ENCODE data around the gene RALBP1. TPM values are rescaled to one million over a fixed set of nuclear protein-coding genes. Genes with fewer than 3 reads are reported as not detected.

The RALBP1 gene
- total and polyA plus RNA-seq, 4 donors = 15.6 to 34.8 (median 21.0) TPM

- TF ChIP-seq ATF3 (IDR thresholded peaks at IDR 0.05) = no peak
Measured at GRCh38 chr18:9435041-9435440, 40.3 kb upstream of the RALBP1 start (continued).

DNA sequence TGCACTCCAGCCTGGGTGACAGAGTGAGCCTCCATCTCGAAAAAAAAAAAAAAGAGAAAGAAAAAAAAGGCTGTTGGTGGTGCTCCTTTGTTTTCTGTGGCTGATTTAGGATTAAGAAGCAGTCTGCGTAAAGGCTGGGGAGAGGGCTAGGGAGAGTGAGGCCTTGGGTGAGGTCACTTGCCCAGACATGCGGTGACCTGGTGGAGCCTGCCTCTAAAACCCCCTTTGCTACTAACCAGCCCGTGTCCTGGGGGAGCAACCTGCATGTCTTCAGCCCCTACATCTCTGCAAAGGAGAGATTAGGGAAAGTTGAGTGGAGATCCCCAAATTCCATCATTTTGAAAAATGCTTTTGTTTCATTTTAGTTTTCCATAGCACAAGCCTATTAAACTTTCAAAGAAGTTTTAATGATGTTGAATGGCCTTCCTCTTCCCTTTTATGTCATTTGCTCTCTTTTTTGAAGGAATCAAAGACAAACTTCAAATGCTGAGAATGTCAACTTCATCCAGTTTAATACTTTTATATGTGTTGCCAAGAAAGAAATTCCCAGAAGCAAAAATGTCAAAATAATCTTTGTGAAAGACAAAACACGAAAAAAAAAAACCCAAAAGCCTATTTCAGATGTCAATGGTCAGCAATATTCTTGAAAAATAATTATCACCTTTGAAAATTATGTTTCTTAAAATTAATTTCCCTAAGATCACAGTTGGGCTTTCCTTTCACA is 38.9 kb upstream of the RALBP1 start:
- Histone ChIP-seq H3K4me3 (ENCODE audit: low read depth in 1 of 3, low read length in 3 of 3) (no peak overlapping the region), H3K27me3 (ENCODE audit: control insufficient read depth in 4 of 4, insufficient read depth in 4 of 4, low read length in 3 of 4) (no peaks in the 10 kb centered on the region), H3K27ac (ENCODE audit: low read depth in 1 of 2, low read length in 2 of 2) (no peak overlapping the region), H3K4me1 (ENCODE audit: control insufficient read depth in 4 of 4, insufficient read depth in 4 of 4, low read length in 3 of 4) (no peaks in the 10 kb centered on the region), H3K9ac (ENCODE audit: low read depth in 1 of 2, low read length in 2 of 2) (no peak overlapping the region), H3K9me3 (ENCODE audit: control insufficient read depth in 4 of 4, low read length in 3 of 4) (no peaks in the 10 kb centered on the region), H3K36me3 (ENCODE audit: control insufficient read depth in 4 of 4, insufficient read depth in 3 of 4, low read depth in 1 of 4, low read length in 3 of 4) (no peaks in the 10 kb centered on the region)
- no peak for DNase-seq (ENCODE audit: low spot score)
- TF ChIP-seq FOXA1 (IDR thresholded peaks at IDR 0.05) (no peak), RXRA (IDR thresholded peaks at IDR 0.05) (no peak), MAX (IDR thresholded peaks at IDR 0.05) (no peak), ATF3 (IDR thresholded peaks at IDR 0.05) (no peak)
- TF ChIP-seq, protein P1, sequence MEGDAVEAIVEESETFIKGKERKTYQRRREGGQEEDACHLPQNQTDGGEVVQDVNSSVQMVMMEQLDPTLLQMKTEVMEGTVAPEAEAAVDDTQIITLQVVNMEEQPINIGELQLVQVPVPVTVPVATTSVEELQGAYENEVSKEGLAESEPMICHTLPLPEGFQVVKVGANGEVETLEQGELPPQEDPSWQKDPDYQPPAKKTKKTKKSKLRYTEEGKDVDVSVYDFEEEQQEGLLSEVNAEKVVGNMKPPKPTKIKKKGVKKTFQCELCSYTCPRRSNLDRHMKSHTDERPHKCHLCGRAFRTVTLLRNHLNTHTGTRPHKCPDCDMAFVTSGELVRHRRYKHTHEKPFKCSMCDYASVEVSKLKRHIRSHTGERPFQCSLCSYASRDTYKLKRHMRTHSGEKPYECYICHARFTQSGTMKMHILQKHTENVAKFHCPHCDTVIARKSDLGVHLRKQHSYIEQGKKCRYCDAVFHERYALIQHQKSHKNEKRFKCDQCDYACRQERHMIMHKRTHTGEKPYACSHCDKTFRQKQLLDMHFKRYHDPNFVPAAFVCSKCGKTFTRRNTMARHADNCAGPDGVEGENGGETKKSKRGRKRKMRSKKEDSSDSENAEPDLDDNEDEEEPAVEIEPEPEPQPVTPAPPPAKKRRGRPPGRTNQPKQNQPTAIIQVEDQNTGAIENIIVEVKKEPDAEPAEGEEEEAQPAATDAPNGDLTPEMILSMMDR (IDR thresholded peaks at IDR 0.05; ENCODE audit: low read depth, low read length, missing input control) = no peak
- 69% methylated on average over 5 of the region's 5 CpGs for WGBS

DNA sequence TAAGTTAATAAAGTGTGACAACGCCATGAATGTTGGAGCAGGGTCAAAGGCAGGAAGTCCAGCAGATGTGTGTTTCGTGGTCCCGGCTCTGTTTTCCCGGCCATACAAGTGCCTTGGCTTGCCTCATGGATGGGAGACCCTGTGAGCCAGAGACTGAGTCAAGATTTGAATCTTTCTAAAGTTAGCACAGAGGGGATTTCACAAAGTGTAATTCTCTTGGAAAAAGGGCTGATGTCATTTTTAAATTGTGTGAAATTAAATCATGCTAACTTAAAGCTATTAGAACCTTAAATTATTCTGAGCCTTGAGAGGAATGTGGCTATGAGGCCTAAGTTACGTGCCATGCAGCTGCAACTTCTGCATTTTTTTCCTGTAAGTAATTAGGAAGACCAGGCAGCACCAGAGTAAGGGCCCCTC is 38.3 kb upstream of the RALBP1 start:
- Histone ChIP-seq H3K9ac (ENCODE audit: low read depth in 1 of 2, low read length in 2 of 2) (no peak overlapping the region), H3K36me3 (ENCODE audit: control insufficient read depth in 4 of 4, insufficient read depth in 3 of 4, low read depth in 1 of 4, low read length in 3 of 4) (no peaks in the 10 kb centered on the region), H3K4me1 (ENCODE audit: control insufficient read depth in 4 of 4, insufficient read depth in 4 of 4, low read length in 3 of 4) (no peaks in the 10 kb centered on the region), H3K27me3 (ENCODE audit: control insufficient read depth in 4 of 4, insufficient read depth in 4 of 4, low read length in 3 of 4) (no peaks in the 10 kb centered on the region), H3K9me3 (ENCODE audit: control insufficient read depth in 4 of 4, low read length in 3 of 4) (no peaks in the 10 kb centered on the region), H3K27ac (ENCODE audit: low read depth in 1 of 2, low read length in 2 of 2) (no peak overlapping the region), H3K4me3 (ENCODE audit: low read depth in 1 of 3, low read length in 3 of 3) (no peak overlapping the region)
- TF ChIP-seq MAX (IDR thresholded peaks at IDR 0.05) (no peak), RXRA (IDR thresholded peaks at IDR 0.05) (no peak), ATF3 (IDR thresholded peaks at IDR 0.05) (no peak), EGR1 (IDR thresholded peaks at IDR 0.05; ENCODE audit: low read depth in 2 of 2) (no peak)
- no peak for DNase-seq (ENCODE audit: low spot score)
- WGBS = 78% methylated on average over 5 of the region's 5 CpGs

DNA sequence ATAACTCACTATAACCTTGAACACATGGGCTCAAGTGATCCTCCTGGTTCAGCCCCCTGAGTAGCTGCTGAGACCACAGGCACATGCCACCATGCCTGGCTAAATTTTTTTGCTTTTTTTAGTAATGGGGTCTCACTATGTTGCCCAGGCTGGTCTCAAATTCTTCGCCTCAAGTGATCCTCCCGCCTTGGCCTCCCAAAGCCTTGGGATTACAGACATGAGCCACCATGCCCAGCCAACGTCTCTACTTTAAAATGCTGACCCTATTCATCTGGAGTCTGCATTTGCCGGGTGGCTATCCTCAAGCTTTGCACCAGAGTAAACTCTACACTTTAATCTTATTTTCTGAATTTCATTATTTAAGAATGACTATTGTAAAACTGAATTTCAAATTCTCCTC is 37.6 kb upstream of the RALBP1 start:
- Histone ChIP-seq H3K27ac (ENCODE audit: low read depth in 1 of 2, low read length in 2 of 2) (no peak overlapping the region), H3K27me3 (ENCODE audit: control insufficient read depth in 4 of 4, insufficient read depth in 4 of 4, low read length in 3 of 4) (no peaks in the 10 kb centered on the region), H3K4me1 (ENCODE audit: control insufficient read depth in 4 of 4, insufficient read depth in 4 of 4, low read length in 3 of 4) (no peaks in the 10 kb centered on the region), H3K36me3 (ENCODE audit: control insufficient read depth in 4 of 4, insufficient read depth in 3 of 4, low read depth in 1 of 4, low read length in 3 of 4) (no peaks in the 10 kb centered on the region), H3K9ac (ENCODE audit: low read depth in 1 of 2, low read length in 2 of 2) (no peak overlapping the region), H3K9me3 (ENCODE audit: control insufficient read depth in 4 of 4, low read length in 3 of 4) (no peaks in the 10 kb centered on the region), H3K4me3 (ENCODE audit: low read depth in 1 of 3, low read length in 3 of 3) (no peak overlapping the region)
- 92% methylated on average over 4 of the region's 4 CpGs for WGBS
- no peak for DNase-seq (ENCODE audit: low spot score)
- TF ChIP-seq NR2F2 (IDR thresholded peaks at IDR 0.05) = no peak
- TF ChIP-seq REST (IDR thresholded peaks at IDR 0.05) = no peak
- no peak for TF ChIP-seq TAF1 (conservative IDR thresholded peaks at IDR 0.05)
- TF ChIP-seq, protein P1 (IDR thresholded peaks at IDR 0.05; ENCODE audit: low read depth, low read length, missing input control) = no peak
- TF ChIP-seq EGR1 (IDR thresholded peaks at IDR 0.05; ENCODE audit: low read depth in 2 of 2) = no peak
- TF ChIP-seq JUND (IDR thresholded peaks at IDR 0.05) = no peak
- TF ChIP-seq YY1 (IDR thresholded peaks at IDR 0.05) = no peak
- no peak for TF ChIP-seq FOXA1 (IDR thresholded peaks at IDR 0.05)
- no peak for TF ChIP-seq RAD21 (IDR thresholded peaks at IDR 0.05)
- TF ChIP-seq GABPA (IDR thresholded peaks at IDR 0.05 in 1 of 2, conservative IDR thresholded peaks at IDR 0.05 in 1 of 2) = no peak
- TF ChIP-seq HNF4A (conservative IDR thresholded peaks at IDR 0.05) = no peak
- no peak for TF ChIP-seq MAX (IDR thresholded peaks at IDR 0.05)
